Prostate gland (tissue), 2 donors: ENCODE results near the gene STMN1. TPM values are rescaled to one million over a fixed set of nuclear protein-coding genes. Genes with fewer than 3 reads are reported as not detected.

Experiments used
- DNase-seq: peaks from one replicate; pipeline ENCODE4 v3.0.0-alpha.2; 2019; ENCODE audit warnings: low spot score
- H3K27ac ChIP-seq, 2 donors: fragments of 200-600 bp; sonication (generic); 2 replicates each; pipeline ENCODE4 v1.5.1; 2017 to 2019
- H3K27me3 ChIP-seq: fragments of 200-600 bp; sonication (generic); replicated peaks from 2 replicates; pipeline ENCODE4 v1.5.1; 2019; ENCODE audit not compliant: insufficient read depth
- H3K36me3 ChIP-seq, 2 donors: fragments of 200-600 bp; sonication (generic); 1 replicate in 1 of 2; 2 replicates in 1 of 2; pipeline versions ENCODE4 v1.5.1 to v1.8.1; 2017 to 2019
- H3K4me1 ChIP-seq: fragments of 200-600 bp; sonication (generic); replicated peaks from 2 replicates; pipeline ENCODE4 v1.5.1; 2019
- H3K4me3 ChIP-seq, 2 donors: fragments of 200-600 bp; sonication (generic); 2 replicates each; pipeline ENCODE4 v1.5.1; 2017 to 2019
- H3K9me3 ChIP-seq: fragments of 200-600 bp; sonication (generic); 2 replicates; pipeline ENCODE4 v1.5.1; 2017
- CTCF ChIP-seq, 4 experiments: fragments of 200-600 bp in 2 of 4; fragments of 450-650 bp in 2 of 4; sonication (generic) in 2 of 4; IDR thresholded peaks; 1 replicate in 3 of 4; 2 replicates in 1 of 4; pipeline ENCODE4 v1.5.1; 2016 to 2019; ENCODE audit warnings: antibody characterized with exemption in 4 of 4, mild to moderate bottlenecking in 2 of 4, moderate library complexity in 2 of 4
- POLR2A ChIP-seq: fragments of 450-650 bp; IDR thresholded peaks from one replicate; pipeline ENCODE4 v1.6.1; 2016; ENCODE audit warnings: antibody characterized with exemption, mild to moderate bottlenecking
- POLR2AphosphoS5 ChIP-seq: sonication (generic); formaldehyde crosslinking; IDR thresholded peaks from one replicate; pipeline ENCODE4 v1.6.1; 2017; ENCODE audit warnings: antibody characterized with exemption
- WGBS: methylation state at CpG from one replicate; pipeline ENCODE4 v1.1.5; 2018; 5-methylcytosine and 5-hydroxymethylcytosine counted together
- intact Hi-C: fragments of 100-400 bp; cut with DNase I; formaldehyde crosslinking; loops from one replicate; pipeline ENCODE4 v1.14.2; 2022
- total RNA-seq, 2 donors: library from RNA; depleted of rRNA; stranded (reverse); fragments of >200 nt; gene quantifications; one replicate each; pipeline ENCODE4 v1.1.0, GENCODE V29; 2016

The STMN1 gene
- total RNA-seq, 2 donors from 2014 or later = 21.8 to 138 TPM

GRCh38 chr1:25909040-25909439, 2.8 kb upstream of the STMN1 start:
- no peak for DNase-seq
- 42% methylated on average over 10 of the region's 10 CpGs for WGBS
- Histone ChIP-seq H3K4me3 (no peak overlapping the region), H3K4me1 (peaks cover 7% of the 10 kb centered on the region), H3K9me3 (no peaks in the 10 kb centered on the region), H3K36me3 (no peaks in the 10 kb centered on the region), H3K27ac (no peak overlapping the region), H3K27me3 (no peaks in the 10 kb centered on the region)
- TF ChIP-seq POLR2A (no peak), POLR2AphosphoS5 (no peak), CTCF (IDR thresholded peaks at IDR 0.05) (no peak)
- intact Hi-C loops = no loop called here

- intact Hi-C loops = no loop called here
- Histone ChIP-seq H3K27me3 (no peaks in the 10 kb centered on the region), H3K9me3 (no peaks in the 10 kb centered on the region), H3K36me3 (no peaks in the 10 kb centered on the region), H3K27ac (no peak overlapping the region), H3K4me3 (no peak overlapping the region), H3K4me1 (peaks cover 7% of the 10 kb centered on the region)
- no peak for TF ChIP-seq POLR2A
- TF ChIP-seq CTCF (IDR thresholded peaks at IDR 0.05) = no peak
- no peak for TF ChIP-seq POLR2AphosphoS5
- 67% methylated on average over 1 of the region's 1 CpG for WGBS
- no peak for DNase-seq
Observed at GRCh38 chr1:25908161-25908560, 1.9 kb upstream of the STMN1 start.

GRCh38 chr1:25907601-25908000, 1.4 kb upstream of the STMN1 start:
- no peak for DNase-seq
- Histone ChIP-seq H3K27me3 (no peaks in the 10 kb centered on the region), H3K27ac (no peak overlapping the region), H3K4me3 (no peak overlapping the region), H3K36me3 (no peaks in the 10 kb centered on the region), H3K4me1 (peaks cover 7% of the 10 kb centered on the region), H3K9me3 (no peaks in the 10 kb centered on the region)
- 86% methylated on average over 6 of the region's 6 CpGs for WGBS
- intact Hi-C loops = no loop called here
- no peak for TF ChIP-seq POLR2A
- no peak for TF ChIP-seq POLR2AphosphoS5
- TF ChIP-seq CTCF (IDR thresholded peaks at IDR 0.05) = no peak

- H3K4me3 ChIP-seq = peak overlapping the region; percentile 47 to 65
- DNase-seq = peak; percentile 7
- no peaks in the 10 kb centered on the region for H3K27me3 ChIP-seq
- 9% methylated on average over 34 of the region's 34 CpGs for WGBS
- no peaks in the 10 kb centered on the region for H3K36me3 ChIP-seq
- H3K27ac ChIP-seq = no peak overlapping the region
- intact Hi-C loops = no loop called here
- H3K9me3 ChIP-seq = no peaks in the 10 kb centered on the region
- TF ChIP-seq POLR2A (no peak), POLR2AphosphoS5 (no peak), CTCF (IDR thresholded peaks at IDR 0.05) (no peak)
- peaks cover 7% of the 10 kb centered on the region for H3K4me1 ChIP-seq
Observed at GRCh38 chr1:25906644-25907300, 553 bp upstream of the STMN1 start.

- Histone ChIP-seq H3K9me3 (no peaks in the 10 kb centered on the region), H3K27me3 (peaks cover 2% of the 10 kb centered on the region), H3K4me1 (peaks cover 7% of the 10 kb centered on the region), H3K4me3 (peak overlapping the region; percentile 47 to 65), H3K27ac (peak overlapping the region in 1 of 2 donors; percentile 50), H3K36me3 (no peaks in the 10 kb centered on the region)
- peak; percentile 93 for DNase-seq
- TF ChIP-seq POLR2A (no peak), POLR2AphosphoS5 (peak; percentile 43), CTCF (IDR thresholded peaks at IDR 0.05) (no peak)
- under 1% methylated on average over 34 of the region's 34 CpGs for WGBS
- intact Hi-C loops = no loop called here
Observed at GRCh38 chr1:25904943-25905679, 1.1 kb downstream of the STMN1 start.
